ENCODE results near the gene PHLPP1. TPM values are rescaled to one million over a fixed set of nuclear protein-coding genes. Genes with fewer than 3 reads are reported as not detected.
A peak's percentile ranks its signal among the peaks of the same experiment; 100 is the strongest.

Gene PHLPP1
- polyA plus RNA-seq, 4 donors: 13.8 to 22.5 (median 16.6) TPM

GRCh38 chr18:62717169-62717924, 2.0 kb downstream of the PHLPP1 start:
- peak in 1 of 4 donors; percentile 24 for DNase-seq (ENCODE audit: low read depth in 4 of 4, low spot score in 3 of 4)

- DNase-seq (ENCODE audit: low read depth in 4 of 4, low spot score in 3 of 4): no peak
Measured at GRCh38 chr18:62717925-62718800, 2.8 kb downstream of the PHLPP1 start.

GRCh38 chr18:62720048-62720447, 4.7 kb downstream of the PHLPP1 start:
- no peak for DNase-seq (ENCODE audit: low read depth in 4 of 4, low spot score in 3 of 4)

- no peak for DNase-seq (ENCODE audit: low read depth in 4 of 4, low spot score in 3 of 4)
Measured at GRCh38 chr18:62720766-62721613, 5.6 kb downstream of the PHLPP1 start.

GRCh38 chr18:62721839-62722795, 6.8 kb downstream of the PHLPP1 start:
- DNase-seq (ENCODE audit: low read depth in 4 of 4, low spot score in 3 of 4): no peak

- no peak for DNase-seq (ENCODE audit: low read depth in 4 of 4, low spot score in 3 of 4)
Measured at GRCh38 chr18:62723666-62724281, 8.4 kb downstream of the PHLPP1 start.

GRCh38 chr18:62725896-62726295, 10.6 kb downstream of the PHLPP1 start:
- DNase-seq (ENCODE audit: low read depth in 4 of 4, low spot score in 3 of 4): no peak

GRCh38 chr18:62728254-62728653, 12.9 kb downstream of the PHLPP1 start:
- no peak for DNase-seq (ENCODE audit: low read depth in 4 of 4, low spot score in 3 of 4)

GRCh38 chr18:62729487-62730386, 14.4 kb downstream of the PHLPP1 start:
- no peak for DNase-seq (ENCODE audit: low read depth in 4 of 4, low spot score in 3 of 4)

- DNase-seq (ENCODE audit: low read depth in 4 of 4, low spot score in 3 of 4): no peak
Measured at GRCh38 chr18:62730941-62731340, 15.6 kb downstream of the PHLPP1 start.

- DNase-seq (ENCODE audit: low read depth in 4 of 4, low spot score in 3 of 4): no peak
Measured at GRCh38 chr18:62732617-62733016, 17.3 kb downstream of the PHLPP1 start.

- DNase-seq (ENCODE audit: low read depth in 4 of 4, low spot score in 3 of 4): no peak
Measured at GRCh38 chr18:62734290-62734689, 18.9 kb downstream of the PHLPP1 start.

GRCh38 chr18:62735387-62735786, 20.0 kb downstream of the PHLPP1 start:
- no peak for DNase-seq (ENCODE audit: low read depth in 4 of 4, low spot score in 3 of 4)

- no peak for DNase-seq (ENCODE audit: low read depth in 4 of 4, low spot score in 3 of 4)
Measured at GRCh38 chr18:62736077-62736855, 20.9 kb downstream of the PHLPP1 start.

GRCh38 chr18:62737241-62737873, 22.0 kb downstream of the PHLPP1 start:
- DNase-seq (ENCODE audit: low read depth in 4 of 4, low spot score in 3 of 4): no peak

GRCh38 chr18:62738639-62739038, 23.3 kb downstream of the PHLPP1 start:
- DNase-seq (ENCODE audit: low read depth in 4 of 4, low spot score in 3 of 4): no peak

GRCh38 chr18:62739911-62740310, 24.6 kb downstream of the PHLPP1 start:
- no peak for DNase-seq (ENCODE audit: low read depth in 4 of 4, low spot score in 3 of 4)
